Ascending aorta (tissue), 2 donors: ENCODE results near the gene PHKA1. TPM values are rescaled to one million over a fixed set of nuclear protein-coding genes. Genes with fewer than 3 reads are reported as not detected.
"Not testable (repeated sequence)": the region's sequence is repeated elsewhere in the genome, so short reads cannot be mapped to it uniquely, and the experiment has no call there.

ENCODE experiments used
- DNase-seq, 2 donors: peaks; one replicate each; pipeline ENCODE4 v3.0.0-alpha.2; 2019; ENCODE audit warnings: low spot score in 2 of 2
- H3K27ac ChIP-seq, 2 donors: fragments of 200-600 bp; sonication (generic); one replicate each; pipeline ENCODE4 v1.5.1; 2016 to 2017; ENCODE audit warnings: mild to moderate bottlenecking in 1 of 2
- H3K27me3 ChIP-seq: fragments of 200-600 bp; sonication (generic); one replicate; pipeline ENCODE4 v1.5.1; 2017
- H3K36me3 ChIP-seq, 2 donors: fragments of 200-600 bp; sonication (generic); one replicate each; pipeline ENCODE4 v1.5.1; 2016
- H3K4me1 ChIP-seq, 2 donors: fragments of 200-600 bp; sonication (generic); one replicate each; pipeline ENCODE4 v1.5.1; 2016 to 2017; ENCODE audit warnings: mild to moderate bottlenecking in 1 of 2
- H3K4me3 ChIP-seq, 2 donors: fragments of 200-600 bp; sonication (generic); one replicate each; pipeline ENCODE4 v1.5.1; 2016 to 2017; ENCODE audit warnings: mild to moderate bottlenecking in 1 of 2
- H3K9me3 ChIP-seq, 2 donors: fragments of 200-600 bp; sonication (generic); one replicate each; pipeline ENCODE4 v1.5.1; 2016
- CTCF ChIP-seq, 3 experiments: fragments of 200-600 bp in 2 of 3; fragments of 450-650 bp in 1 of 3; sonication (generic) in 2 of 3; IDR thresholded peaks; one replicate each; pipeline ENCODE4 v1.5.1; 2016 to 2019; ENCODE audit warnings: antibody characterized with exemption in 3 of 3, mild to moderate bottlenecking in 1 of 3, moderate library complexity in 1 of 3
- intact Hi-C: fragments of 100-400 bp; cut with DNase I; formaldehyde crosslinking; loops from one replicate; pipeline ENCODE4 v1.15.1; 2023
- total RNA-seq: library from RNA; depleted of rRNA; stranded (reverse); fragments of >200 nt; gene quantifications from one replicate; pipeline ENCODE4 v1.1.0, GENCODE V29; 2016

Gene PHKA1
- total RNA-seq: 4.8 TPM

- DNase-seq: peak in 1 of 2 donors; percentile 74
- Histone ChIP-seq H3K27ac (peak within 1 kb of the TSS; percentile 82 to 85), H3K4me3 (peak within 1 kb of the TSS; percentile 49 to 69)
- H3K36me3 ChIP-seq, H3K4me1 ChIP-seq, H3K27me3 ChIP-seq, H3K9me3 ChIP-seq: not testable (repeated sequence)
- intact Hi-C loops: loop anchor here (2.0 to 5.0 kb wide), 2 partner anchors 92 to 695 kb away; no protein-coding TSS in a partner anchor
Observed at GRCh38 chrX:72713599-72714477, at the start of gene PHKA1. PHKA1 (minus strand) TSS chrX:72714306; CDS start chrX:72713880, 426 bp downstream.

- H3K4me1 ChIP-seq, H3K9me3 ChIP-seq, H3K4me3 ChIP-seq, DNase-seq, intact Hi-C loops, H3K36me3 ChIP-seq, H3K27me3 ChIP-seq, H3K27ac ChIP-seq: not testable (repeated sequence)
Observed at GRCh38 chrX:72760454-72760853, 46.3 kb upstream of the PHKA1 start.

GRCh38 chrX:72748545-72748944 is 34.4 kb upstream of the PHKA1 start:
- H3K36me3 ChIP-seq, H3K27ac ChIP-seq, intact Hi-C loops, H3K4me3 ChIP-seq, DNase-seq, H3K9me3 ChIP-seq, H3K27me3 ChIP-seq, H3K4me1 ChIP-seq: not testable (repeated sequence)

GRCh38 chrX:72745546-72745945 is 31.4 kb upstream of the PHKA1 start:
- H3K27me3 ChIP-seq, H3K4me1 ChIP-seq, H3K36me3 ChIP-seq, H3K27ac ChIP-seq, H3K4me3 ChIP-seq, H3K9me3 ChIP-seq, intact Hi-C loops, DNase-seq: not testable (repeated sequence)

- no peaks in the 10 kb centered on the region for H3K4me1 ChIP-seq
- TF ChIP-seq CTCF (IDR thresholded peaks at IDR 0.05): no peak
- no peaks in the 10 kb centered on the region for H3K36me3 ChIP-seq
- H3K9me3 ChIP-seq: no peaks in the 10 kb centered on the region
- no peaks in the 10 kb centered on the region for H3K27me3 ChIP-seq
- H3K4me3 ChIP-seq: no peak overlapping the region
- no peak overlapping the region for H3K27ac ChIP-seq
- DNase-seq: no peak
- intact Hi-C loops: no loop called here
Observed at GRCh38 chrX:72735561-72735960, 21.5 kb upstream of the PHKA1 start.

- H3K27ac ChIP-seq, intact Hi-C loops, H3K27me3 ChIP-seq, H3K9me3 ChIP-seq, DNase-seq, H3K4me1 ChIP-seq, H3K36me3 ChIP-seq, H3K4me3 ChIP-seq: not testable (repeated sequence)
Observed at GRCh38 chrX:72733636-72734035, 19.5 kb upstream of the PHKA1 start.

- H3K4me1 ChIP-seq: no peaks in the 10 kb centered on the region
- no peak overlapping the region for H3K27ac ChIP-seq
- H3K4me3 ChIP-seq: no peak overlapping the region
Observed at GRCh38 chrX:72727846-72728245, 13.7 kb upstream of the PHKA1 start.

More at GRCh38 chrX:72727846-72728245, 13.7 kb upstream of the PHKA1 start:
- no peaks in the 10 kb centered on the region for H3K9me3 ChIP-seq
- H3K27me3 ChIP-seq: no peaks in the 10 kb centered on the region
- no peak for DNase-seq
- intact Hi-C loops: no loop called here
- H3K36me3 ChIP-seq: no peaks in the 10 kb centered on the region
- TF ChIP-seq CTCF (IDR thresholded peaks at IDR 0.05): no peak
